Neural progenitor cell (in vitro differentiated cells): ENCODE measurements around the gene LITAFD. TPM values are rescaled to one million over a fixed set of nuclear protein-coding genes. Genes with fewer than 3 reads are reported as not detected.

Experiments
- DNase-seq: peaks from one replicate; pipeline ENCODE4 v3.0.0-alpha.2; 2016; ENCODE audit warnings: low spot score
- H2AFZ ChIP-seq: fragments of 200-600 bp; sonication (generic); replicated peaks from 2 replicates; pipeline ENCODE4 v1.6.1; 2016; ENCODE audit warnings: antibody characterized with exemption
- H3F3A ChIP-seq: fragments of 200-600 bp; sonication (generic); 2 replicates; pipeline ENCODE4 v1.6.1; 2016; ENCODE audit warnings: antibody characterized with exemption, low read depth
- H3K27ac ChIP-seq: fragments of 200-600 bp; sonication (generic); 2 replicates; pipeline ENCODE4 v1.5.1; 2016; ENCODE audit warnings: mild to moderate bottlenecking
- H3K27me3 ChIP-seq: fragments of 200-600 bp; sonication (generic); 2 replicates; pipeline ENCODE4 v1.6.1; 2016; ENCODE audit warnings: mild to moderate bottlenecking, moderate library complexity
- H3K36me3 ChIP-seq: fragments of 200-600 bp; sonication (generic); 2 replicates; pipeline ENCODE4 v1.5.1; 2016
- H3K4me1 ChIP-seq: fragments of 200-600 bp; sonication (generic); 2 replicates; pipeline ENCODE4 v1.6.1; 2016; ENCODE audit warnings: mixed run types
- H3K4me2 ChIP-seq: fragments of 200-600 bp; sonication (generic); 2 replicates; pipeline ENCODE4 v1.6.1; 2016
- H3K4me3 ChIP-seq: fragments of 200-600 bp; sonication (generic); 2 replicates; pipeline ENCODE4 v1.5.1; 2016
- H3K79me2 ChIP-seq: fragments of 200-600 bp; sonication (generic); 2 replicates; pipeline ENCODE4 v1.6.1; 2016; ENCODE audit warnings: low read depth
- H3K9ac ChIP-seq: fragments of 200-600 bp; sonication (generic); 2 replicates; pipeline ENCODE4 v1.6.1; 2016
- H3K9me3 ChIP-seq: fragments of 200-600 bp; sonication (generic); 2 replicates; pipeline ENCODE4 v1.5.1; 2016; ENCODE audit warnings: low read depth
- H4K20me1 ChIP-seq: fragments of 200-600 bp; sonication (generic); 2 replicates; pipeline ENCODE4 v1.6.1; 2016; ENCODE audit warnings: low read depth
- H3K27ac Mint-ChIP-seq: 3 replicates; pipeline ENCODE4 v1.8.0; 2021; ENCODE audit warnings: mixed read lengths
- H3K27me3 Mint-ChIP-seq: 2 replicates; pipeline ENCODE4 v1.8.0; 2022; ENCODE audit warnings: low read depth, mild to moderate bottlenecking, inconsistent platforms, moderate library complexity, mixed read lengths; ENCODE audit not compliant: insufficient read depth
- H3K36me3 Mint-ChIP-seq: 3 replicates; pipeline ENCODE4 v1.8.0; 2021; ENCODE audit warnings: mixed read lengths
- H3K4me1 Mint-ChIP-seq: 3 replicates; pipeline ENCODE4 v1.8.0; 2021; ENCODE audit warnings: mixed read lengths
- H3K4me3 Mint-ChIP-seq: 3 replicates; pipeline ENCODE4 v1.8.0; 2021; ENCODE audit warnings: mild to moderate bottlenecking, moderate library complexity, mixed read lengths
- H3K9me3 Mint-ChIP-seq: 3 replicates; pipeline ENCODE4 v1.8.0; 2020; ENCODE audit warnings: mixed read lengths
- EZH2 ChIP-seq: fragments of 200-600 bp; sonication (generic); IDR thresholded peaks from 2 replicates; pipeline ENCODE4 v1.6.1; 2017; ENCODE audit warnings: antibody characterized with exemption, mild to moderate bottlenecking, moderate library complexity
- EZH2phosphoT487 ChIP-seq: fragments of 200-600 bp; sonication (generic); IDR thresholded peaks from 2 replicates; pipeline ENCODE4 v1.6.1; 2017; ENCODE audit warnings: antibody characterized with exemption
- total RNA-seq: library from RNA; depleted of rRNA; stranded (reverse); fragments of >200 nt; gene quantifications from 2 replicates; pipeline ENCODE4 v1.2.3, GENCODE V29; 2015; ENCODE audit warnings: low replicate concordance
- TF ChIP-seq, protein P1 (sequence below): fragments of 200-600 bp; sonication (generic); IDR thresholded peaks from 2 replicates; pipeline ENCODE4 v1.5.1; 2017; ENCODE audit warnings: antibody characterized with exemption, mild to moderate bottlenecking

LITAFD gene
- total RNA-seq, 1 donor from 2014 or later, result not detected

DNA sequence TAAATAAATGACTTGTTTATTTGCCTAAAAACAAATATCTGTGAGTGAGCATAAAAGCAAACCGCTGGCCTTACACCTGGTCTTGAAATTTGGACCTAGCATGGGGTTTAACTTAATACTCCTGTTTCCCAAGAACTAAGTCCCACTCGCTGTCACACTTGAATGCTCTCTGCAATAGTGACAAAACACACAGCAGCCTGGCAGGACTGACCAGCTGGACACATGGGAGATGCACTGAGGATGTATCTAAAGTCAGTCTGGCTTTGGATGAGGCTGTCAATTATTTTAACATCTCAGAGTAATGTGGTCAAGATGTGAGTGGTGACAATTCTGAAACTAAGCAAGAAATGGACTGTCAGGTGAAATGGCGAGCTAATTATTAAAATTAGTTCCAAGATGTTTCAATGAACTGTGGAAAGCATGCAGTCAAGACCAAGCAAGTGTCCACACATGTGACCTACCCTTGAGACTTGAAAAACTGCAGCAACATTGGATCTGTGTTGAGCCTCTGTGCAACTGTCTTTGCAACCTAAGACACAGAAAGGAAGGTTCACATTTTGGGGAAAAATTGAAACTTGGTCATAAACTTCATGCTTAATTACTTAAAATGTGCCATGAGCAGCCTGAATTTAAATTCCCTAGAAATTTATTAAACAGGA, 16.6 kb downstream of the LITAFD start:
- H3K36me3 Mint-ChIP-seq, result peaks cover 54% of the 10 kb centered on the region
- H3K4me1 ChIP-seq, result no peaks in the 10 kb centered on the region
- no peak for TF ChIP-seq EZH2phosphoT487
- TF ChIP-seq, protein P1, sequence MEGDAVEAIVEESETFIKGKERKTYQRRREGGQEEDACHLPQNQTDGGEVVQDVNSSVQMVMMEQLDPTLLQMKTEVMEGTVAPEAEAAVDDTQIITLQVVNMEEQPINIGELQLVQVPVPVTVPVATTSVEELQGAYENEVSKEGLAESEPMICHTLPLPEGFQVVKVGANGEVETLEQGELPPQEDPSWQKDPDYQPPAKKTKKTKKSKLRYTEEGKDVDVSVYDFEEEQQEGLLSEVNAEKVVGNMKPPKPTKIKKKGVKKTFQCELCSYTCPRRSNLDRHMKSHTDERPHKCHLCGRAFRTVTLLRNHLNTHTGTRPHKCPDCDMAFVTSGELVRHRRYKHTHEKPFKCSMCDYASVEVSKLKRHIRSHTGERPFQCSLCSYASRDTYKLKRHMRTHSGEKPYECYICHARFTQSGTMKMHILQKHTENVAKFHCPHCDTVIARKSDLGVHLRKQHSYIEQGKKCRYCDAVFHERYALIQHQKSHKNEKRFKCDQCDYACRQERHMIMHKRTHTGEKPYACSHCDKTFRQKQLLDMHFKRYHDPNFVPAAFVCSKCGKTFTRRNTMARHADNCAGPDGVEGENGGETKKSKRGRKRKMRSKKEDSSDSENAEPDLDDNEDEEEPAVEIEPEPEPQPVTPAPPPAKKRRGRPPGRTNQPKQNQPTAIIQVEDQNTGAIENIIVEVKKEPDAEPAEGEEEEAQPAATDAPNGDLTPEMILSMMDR, result no peak
- TF ChIP-seq EZH2, result no peak

DNA sequence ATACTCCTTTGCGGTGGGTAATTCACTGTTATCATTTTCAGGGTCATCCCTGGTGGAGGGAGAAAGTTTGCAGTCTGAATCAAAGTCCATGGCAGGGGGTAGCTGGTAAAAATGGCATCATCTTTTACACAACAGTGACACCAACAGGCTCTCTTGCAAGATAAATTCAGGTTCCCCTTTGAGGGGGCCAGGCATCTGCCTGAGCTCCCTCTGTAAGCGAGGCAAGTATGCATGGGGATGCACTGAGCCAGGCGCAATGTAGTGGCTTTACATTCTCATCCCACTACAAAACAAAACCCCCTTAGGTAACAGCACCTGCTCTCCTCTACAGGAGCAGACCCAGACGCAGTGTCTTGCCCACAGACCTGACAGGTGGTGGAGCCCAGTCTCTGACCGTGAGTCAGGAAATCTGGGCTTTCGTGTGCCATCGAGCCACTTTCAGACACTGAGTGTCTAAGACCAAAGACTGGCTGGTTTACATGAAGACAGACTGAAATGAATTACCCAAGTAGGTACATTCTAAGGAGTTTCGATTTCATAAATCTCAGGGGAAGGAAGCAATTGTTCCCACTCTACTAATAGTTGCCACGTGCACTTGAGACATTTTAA, 17.7 kb downstream of the LITAFD start:
- H3K4me1 Mint-ChIP-seq, result no peaks in the 10 kb centered on the region
- no peaks in the 10 kb centered on the region for H3K4me1 ChIP-seq
- H3K4me3 ChIP-seq, result no peak overlapping the region
- no peak for DNase-seq
- no peaks in the 10 kb centered on the region for H3F3A ChIP-seq
- no peaks in the 10 kb centered on the region for H3K9me3 Mint-ChIP-seq
- H3K9me3 ChIP-seq, result no peaks in the 10 kb centered on the region
- H3K9ac ChIP-seq, result no peak overlapping the region
- TF ChIP-seq EZH2 (no peak), EZH2phosphoT487 (no peak)
- TF ChIP-seq, protein P1, result peak; percentile 5
- H3K4me2 ChIP-seq, result no peak overlapping the region
- no peak overlapping the region for H3K27ac Mint-ChIP-seq
- peaks cover 54% of the 10 kb centered on the region for H3K36me3 Mint-ChIP-seq
- no peak overlapping the region for H3K27ac ChIP-seq
- H3K27me3 Mint-ChIP-seq, result peaks cover under 1% of the 10 kb centered on the region
- H3K4me3 Mint-ChIP-seq, result no peak overlapping the region
- no peak overlapping the region for H2AFZ ChIP-seq
- peaks cover 11% of the 10 kb centered on the region for H4K20me1 ChIP-seq
- H3K27me3 ChIP-seq, result no peaks in the 10 kb centered on the region
- H3K36me3 ChIP-seq, result peaks cover 18% of the 10 kb centered on the region
- no peaks in the 10 kb centered on the region for H3K79me2 ChIP-seq

More for the DNA sequence above, 16.6 kb downstream of the LITAFD start:
- Histone ChIP-seq H3K36me3 (peaks cover 18% of the 10 kb centered on the region), H3K4me3 (no peak overlapping the region), H3K4me2 (no peak overlapping the region), H3K79me2 (no peaks in the 10 kb centered on the region), H3K27ac (no peak overlapping the region), H3F3A (no peaks in the 10 kb centered on the region), H2AFZ (no peak overlapping the region), H3K9ac (no peak overlapping the region), H3K9me3 (no peaks in the 10 kb centered on the region), H4K20me1 (peaks cover 12% of the 10 kb centered on the region), H3K27me3 (no peaks in the 10 kb centered on the region)
- no peak overlapping the region for H3K4me3 Mint-ChIP-seq
- no peak overlapping the region for H3K27ac Mint-ChIP-seq
- peaks cover 3% of the 10 kb centered on the region for H3K27me3 Mint-ChIP-seq
- H3K9me3 Mint-ChIP-seq, result no peaks in the 10 kb centered on the region
- peaks cover 6% of the 10 kb centered on the region for H3K4me1 Mint-ChIP-seq
- DNase-seq, result no peak

DNA sequence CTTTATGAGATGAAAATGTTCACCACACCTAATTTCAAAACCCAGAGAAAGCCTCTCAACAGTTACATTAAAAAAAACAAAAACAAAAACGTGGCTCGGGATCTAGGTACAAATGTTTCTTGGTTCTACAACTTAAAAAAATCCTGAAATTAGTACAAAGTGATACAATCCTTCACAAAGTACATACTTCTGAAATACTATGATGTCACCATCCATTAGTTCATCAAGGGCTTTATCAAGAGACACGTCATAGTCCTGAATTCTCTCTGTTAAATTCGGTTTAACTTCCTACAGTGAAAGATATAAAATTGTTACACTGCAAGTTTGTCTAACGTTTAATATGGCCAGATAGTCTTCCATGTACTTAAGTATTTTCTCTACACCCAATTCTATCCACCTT, 18.2 kb downstream of the LITAFD start:
- Histone ChIP-seq H2AFZ (no peak overlapping the region), H3K36me3 (peaks cover 18% of the 10 kb centered on the region), H3K27me3 (no peaks in the 10 kb centered on the region), H3K4me1 (no peaks in the 10 kb centered on the region), H3F3A (no peaks in the 10 kb centered on the region), H3K9me3 (no peaks in the 10 kb centered on the region), H3K4me2 (no peak overlapping the region), H3K27ac (no peak overlapping the region), H3K9ac (no peak overlapping the region), H4K20me1 (peaks cover 9% of the 10 kb centered on the region), H3K79me2 (no peaks in the 10 kb centered on the region), H3K4me3 (no peak overlapping the region)
- H3K36me3 Mint-ChIP-seq, result peaks cover 53% of the 10 kb centered on the region
- TF ChIP-seq EZH2 (no peak), EZH2phosphoT487 (no peak)
- TF ChIP-seq, protein P1, result no peak
- no peak for DNase-seq
- no peaks in the 10 kb centered on the region for H3K9me3 Mint-ChIP-seq
- no peaks in the 10 kb centered on the region for H3K4me1 Mint-ChIP-seq
- no peak overlapping the region for H3K4me3 Mint-ChIP-seq
- no peak overlapping the region for H3K27ac Mint-ChIP-seq
- H3K27me3 Mint-ChIP-seq, result peaks cover 2% of the 10 kb centered on the region
